ENCODE measurements around the gene TBC1D22A. TPM values are rescaled to one million over a fixed set of nuclear protein-coding genes. Genes with fewer than 3 reads are reported as not detected.

The TBC1D22A gene
- total RNA-seq, 4 donors from 2014 or later, result 42.6 to 70.4 (median 55.1) TPM

GRCh38 chr22:47019012-47019790, 256.8 kb downstream of the TBC1D22A start:
- Histone ChIP-seq H3K9me3 (peaks cover 0 to 5% (median 0%) of the 10 kb centered on the region in 4 donors), H3K27me3 (no peaks in the 10 kb centered on the region), H3K36me3 (peaks cover 0 to 21% (median 0%) of the 10 kb centered on the region in 3 donors), H3K4me1 (no peaks in the 10 kb centered on the region), H3K4me3 (no peak overlapping the region), H3K27ac (no peak overlapping the region)
- TF ChIP-seq CTCF (IDR thresholded peaks at IDR 0.05), result no peak
- DNase-seq, result peak in 2 of 3 donors; percentile 30 to 35

DNA sequence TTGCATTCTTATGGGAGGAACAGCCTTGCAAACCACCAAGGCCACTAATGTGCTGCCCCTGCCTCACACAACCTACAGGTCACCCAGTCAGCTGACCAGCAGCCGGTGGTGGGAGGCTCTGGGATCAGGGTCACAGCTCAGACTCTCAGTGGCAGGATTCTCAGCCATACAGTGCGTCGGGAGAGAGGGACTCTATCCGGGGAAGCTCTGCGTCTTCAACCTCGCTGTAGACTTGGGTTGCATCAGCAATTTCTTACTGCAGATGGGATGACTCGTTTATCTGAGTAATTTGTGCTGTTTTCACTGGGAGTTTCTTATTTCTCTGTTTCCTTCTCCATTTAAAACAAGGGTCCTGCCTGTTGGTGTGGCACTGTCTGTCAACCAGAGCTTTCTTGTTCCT, 257.7 kb downstream of the TBC1D22A start:
- H3K27me3 ChIP-seq, result no peaks in the 10 kb centered on the region
- peak in 1 of 3 donors; percentile 10 for DNase-seq
- H3K4me3 ChIP-seq, result no peak overlapping the region
- no peak overlapping the region for H3K27ac ChIP-seq
- no peaks in the 10 kb centered on the region for H3K4me1 ChIP-seq
- TF ChIP-seq CTCF (IDR thresholded peaks at IDR 0.05), result no peak
- TF ChIP-seq POLR2A (IDR thresholded peaks at IDR 0.05), result no peak
- peaks cover 0 to 5% (median 0%) of the 10 kb centered on the region in 4 donors for H3K9me3 ChIP-seq
- H3K36me3 ChIP-seq, result peaks cover 0 to 15% (median 0%) of the 10 kb centered on the region in 3 donors

- Histone ChIP-seq H3K9me3 (peaks cover 0 to 5% (median 0%) of the 10 kb centered on the region in 4 donors), H3K27me3 (no peaks in the 10 kb centered on the region), H3K36me3 (peaks cover 0 to 5% (median 0%) of the 10 kb centered on the region in 3 donors), H3K4me1 (no peaks in the 10 kb centered on the region), H3K27ac (no peak overlapping the region), H3K4me3 (no peak overlapping the region)
- peak in 1 of 3 donors; percentile 40 for DNase-seq
- TF ChIP-seq POLR2A (IDR thresholded peaks at IDR 0.05), result no peak
- TF ChIP-seq CTCF (IDR thresholded peaks at IDR 0.05), result no peak
Measured at GRCh38 chr22:47021371-47022074, 259.1 kb downstream of the TBC1D22A start.

GRCh38 chr22:47022075-47022473, 259.6 kb downstream of the TBC1D22A start:
- DNase-seq, result peak in 1 of 3 donors; percentile 31
- no peaks in the 10 kb centered on the region for H3K4me1 ChIP-seq
- H3K36me3 ChIP-seq, result no peaks in the 10 kb centered on the region
- H3K9me3 ChIP-seq, result peaks cover 0 to 5% (median 0%) of the 10 kb centered on the region in 4 donors
- H3K27ac ChIP-seq, result no peak overlapping the region
- H3K27me3 ChIP-seq, result no peaks in the 10 kb centered on the region
- no peak overlapping the region for H3K4me3 ChIP-seq
- no peak for TF ChIP-seq POLR2A (IDR thresholded peaks at IDR 0.05)
- no peak for TF ChIP-seq CTCF (IDR thresholded peaks at IDR 0.05)

- Histone ChIP-seq H3K4me3 (no peak overlapping the region), H3K4me1 (no peaks in the 10 kb centered on the region), H3K27ac (no peak overlapping the region), H3K36me3 (no peaks in the 10 kb centered on the region), H3K27me3 (no peaks in the 10 kb centered on the region), H3K9me3 (peaks cover 0 to 5% (median 0%) of the 10 kb centered on the region in 4 donors)
- peak in 1 of 3 donors; percentile 1 for DNase-seq
- TF ChIP-seq CTCF (IDR thresholded peaks at IDR 0.05) (no peak), POLR2A (IDR thresholded peaks at IDR 0.05) (no peak)
Measured at GRCh38 chr22:47022475-47022874, 260.0 kb downstream of the TBC1D22A start.

Data from Peyer's patch (tissue), 4 donors.